Measurements from ENCODE around the gene VPS4B.
"Not testable (repeated sequence)": the region's sequence is repeated elsewhere in the genome, so short reads cannot be mapped to it uniquely, and the experiment has no call there.

The VPS4B gene

GRCh38 chr18:63367053-63367953 is 55.0 kb downstream of the VPS4B start, which contains the start of gene KDSR:
KDSR (minus strand) TSS chr18:63367206; CDS start chr18:63367118, 88 bp downstream.
- peak; percentile 98 to 99 for DNase-seq

- peak; percentile 24 to 47 for DNase-seq
Observed at GRCh38 chr18:63366213-63367052, 55.8 kb downstream of the VPS4B start.

DNA sequence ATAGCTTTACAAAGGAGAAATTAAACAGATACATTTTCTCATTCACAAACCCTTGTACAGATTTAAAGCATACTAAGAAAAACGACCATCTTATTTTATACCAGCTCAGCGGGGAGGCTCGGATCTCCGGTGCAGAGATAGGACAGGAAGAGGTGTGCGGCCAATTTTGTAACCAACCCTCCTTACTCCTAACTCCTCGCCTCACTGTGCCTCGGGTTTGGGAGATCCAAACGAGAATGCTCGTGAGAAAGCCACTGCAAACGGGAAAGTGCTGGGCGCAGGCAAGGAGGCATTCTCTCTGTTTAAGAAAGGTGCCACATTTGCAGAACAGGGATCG is 56.4 kb downstream of the VPS4B start:
- no peak for DNase-seq

DNA sequence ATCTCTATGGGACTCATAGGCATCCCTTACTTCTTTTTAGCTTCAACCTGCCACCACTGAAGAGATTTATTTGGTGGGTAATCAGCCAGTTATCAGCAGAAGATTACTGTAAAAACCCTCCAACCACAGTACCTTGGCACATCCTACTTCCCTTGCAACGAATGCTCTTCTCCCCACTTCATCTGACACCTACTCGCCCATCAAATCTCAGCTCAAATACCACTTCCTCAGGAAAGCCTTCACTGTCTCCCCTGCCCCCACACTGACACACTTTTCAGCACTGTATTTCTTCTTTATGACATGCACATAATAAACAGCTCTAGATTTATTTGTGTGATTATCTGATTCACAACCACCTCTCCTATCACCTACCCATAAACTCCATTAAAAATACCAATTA is 58.3 kb downstream of the VPS4B start:
- peak in 1 of 2 donors; percentile 13 for DNase-seq

DNA sequence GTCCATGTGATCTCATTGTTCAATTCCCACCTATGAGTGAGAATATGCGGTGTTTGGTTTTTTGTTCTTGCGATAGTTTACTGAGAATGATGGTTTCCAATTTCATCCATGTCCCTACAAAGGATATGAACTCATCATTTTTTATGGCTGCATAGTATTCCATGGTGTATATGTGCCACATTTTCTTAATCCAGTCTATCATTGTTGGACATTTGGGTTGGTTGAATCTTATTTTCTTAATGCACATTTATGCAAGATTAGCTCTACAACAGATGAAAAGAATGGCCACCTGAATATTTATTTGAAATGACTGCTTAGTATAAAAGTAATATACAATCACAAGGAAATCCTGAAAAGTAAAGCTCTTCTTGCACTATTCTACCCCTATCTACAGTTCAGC is 58.9 kb downstream of the VPS4B start:
- not testable (repeated sequence) for DNase-seq

DNA sequence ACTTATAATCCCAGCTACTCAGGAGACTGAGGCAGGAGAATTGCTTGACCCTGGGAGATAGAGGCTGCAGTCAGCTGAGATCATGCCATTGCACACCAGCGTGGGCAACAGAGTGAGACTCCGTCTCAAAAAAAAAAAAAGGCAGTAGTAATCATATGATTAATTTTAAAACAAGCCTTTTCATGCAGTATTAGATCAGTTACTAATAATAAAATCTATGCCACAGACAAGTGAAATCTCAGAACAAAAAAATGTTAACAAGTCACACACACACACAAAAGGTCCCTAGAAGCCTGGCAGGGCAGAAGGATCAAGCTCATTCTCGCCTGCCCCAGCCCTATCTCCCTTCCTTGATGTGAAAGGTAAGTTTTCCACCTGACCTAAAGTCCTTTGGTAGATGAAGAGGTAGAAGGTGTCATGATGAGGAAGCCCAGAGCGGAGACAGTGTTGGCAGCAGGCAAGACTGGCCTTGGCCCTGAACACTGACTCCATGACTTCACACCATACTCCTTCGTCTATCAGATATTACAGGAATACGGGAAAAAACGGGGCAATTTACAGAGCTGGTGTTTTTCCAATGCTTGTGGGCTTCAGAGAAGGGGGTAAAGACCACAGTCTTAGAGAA is 65.9 kb downstream of the VPS4B start:
- no peak for DNase-seq

DNA sequence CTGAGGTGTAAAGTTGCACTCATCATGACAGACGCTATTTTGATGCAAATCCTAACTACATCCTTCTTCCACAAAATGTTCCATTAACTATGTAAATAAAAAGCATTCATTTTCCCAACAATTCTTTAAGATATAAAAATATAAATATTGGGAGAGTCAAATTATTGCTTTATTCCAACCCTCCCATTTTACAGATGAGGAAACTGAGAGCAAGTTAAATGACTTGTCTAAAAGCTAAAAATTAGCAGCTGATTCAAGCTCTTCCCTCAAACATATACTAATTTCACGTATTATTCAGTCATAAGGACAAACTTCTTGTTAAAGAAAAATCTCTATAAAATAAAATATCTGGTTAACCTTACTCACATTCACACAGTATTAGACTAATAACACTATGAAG is 72.0 kb downstream of the VPS4B start:
- no peak for DNase-seq

DNA sequence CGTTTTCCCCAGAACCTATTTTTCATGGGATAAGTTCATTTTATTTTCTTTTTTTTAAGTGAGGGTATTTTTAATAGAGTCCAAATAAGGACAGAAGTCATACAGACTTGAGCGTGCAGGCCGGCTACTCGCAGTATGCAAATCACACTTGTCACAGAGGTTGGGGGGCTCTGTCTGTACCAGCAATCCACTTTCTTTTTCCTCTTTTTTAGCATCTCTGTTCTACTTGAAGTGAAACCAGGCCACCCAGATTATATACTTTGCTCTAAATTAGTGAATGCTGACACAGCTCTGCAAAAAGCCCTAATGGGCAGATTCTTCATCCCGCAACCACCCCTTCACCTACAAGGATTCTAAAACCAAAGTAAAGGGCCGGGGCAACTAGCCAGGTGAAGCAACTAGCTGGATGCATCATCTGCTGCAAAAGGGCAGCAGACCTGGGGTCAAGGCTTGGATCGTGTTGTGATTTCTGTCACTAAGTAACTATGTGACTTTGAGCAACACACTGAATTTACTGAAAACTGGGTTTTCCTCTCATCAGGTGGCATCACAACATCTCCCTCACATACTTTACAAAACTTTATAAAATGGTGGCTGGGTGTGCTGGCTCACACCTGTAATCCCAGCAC is 73.7 kb downstream of the VPS4B start:
- DNase-seq = no peak

DNA sequence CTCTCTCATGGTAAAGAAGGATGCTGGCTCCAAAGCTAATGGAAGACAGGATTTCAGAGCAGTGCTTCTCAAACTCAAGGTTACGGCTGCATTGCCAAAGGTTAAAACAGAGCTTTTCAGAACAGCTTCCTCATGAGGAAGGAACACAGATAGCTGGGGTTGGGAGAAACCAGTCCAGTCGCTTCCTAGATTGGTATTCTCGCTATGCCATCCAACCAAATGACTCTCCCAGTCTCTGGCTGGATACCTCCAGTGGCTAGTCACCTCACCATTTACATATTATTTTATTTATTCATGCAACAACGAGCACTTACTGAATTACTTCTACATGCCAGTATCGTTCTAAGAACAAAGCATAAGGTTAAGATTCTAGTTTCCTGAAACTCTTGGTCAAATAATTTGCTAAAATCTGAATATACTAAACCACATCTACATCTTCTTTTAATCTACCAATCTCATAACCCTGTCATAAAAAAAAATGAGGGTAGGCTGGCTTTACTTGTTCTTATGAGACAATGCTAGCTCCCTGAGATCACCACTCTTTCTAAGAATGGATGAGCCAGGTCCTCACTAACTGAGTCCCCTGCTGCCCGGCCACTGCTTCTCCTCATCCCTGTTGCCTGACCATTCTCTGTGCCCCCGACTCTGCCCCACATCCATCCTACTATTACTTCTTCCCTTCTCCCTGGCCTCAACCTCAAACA is 75.6 kb downstream of the VPS4B start:
- no peak for DNase-seq

GRCh38 chr18:63346031-63346430 is 76.2 kb downstream of the VPS4B start:
- no peak for DNase-seq

DNA sequence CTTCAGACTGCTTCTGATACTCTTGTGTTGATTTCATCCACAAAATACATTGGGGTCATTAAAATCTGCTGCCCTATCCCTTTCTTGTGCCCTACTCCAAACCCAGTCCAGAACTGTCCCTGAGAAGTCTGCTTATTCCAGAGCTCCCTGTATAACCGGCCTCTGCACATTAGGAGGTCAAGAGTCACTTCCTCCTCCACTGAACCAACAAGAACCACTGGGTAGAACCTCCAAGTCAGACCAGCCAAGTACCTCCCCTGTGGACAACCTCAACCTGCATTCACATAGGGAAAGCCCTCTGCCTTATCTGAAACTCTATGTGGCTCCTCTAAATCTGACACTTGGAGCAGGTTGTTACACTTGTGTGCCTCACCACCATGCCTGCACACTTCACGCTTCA is 77.4 kb downstream of the VPS4B start:
- DNase-seq = no peak

- no peak for DNase-seq
Observed at GRCh38 chr18:63344263-63344662, 78.0 kb downstream of the VPS4B start.

GRCh38 chr18:63342206-63342605 is 80.1 kb downstream of the VPS4B start:
- DNase-seq = peak in 1 of 2 donors; percentile 19

DNA sequence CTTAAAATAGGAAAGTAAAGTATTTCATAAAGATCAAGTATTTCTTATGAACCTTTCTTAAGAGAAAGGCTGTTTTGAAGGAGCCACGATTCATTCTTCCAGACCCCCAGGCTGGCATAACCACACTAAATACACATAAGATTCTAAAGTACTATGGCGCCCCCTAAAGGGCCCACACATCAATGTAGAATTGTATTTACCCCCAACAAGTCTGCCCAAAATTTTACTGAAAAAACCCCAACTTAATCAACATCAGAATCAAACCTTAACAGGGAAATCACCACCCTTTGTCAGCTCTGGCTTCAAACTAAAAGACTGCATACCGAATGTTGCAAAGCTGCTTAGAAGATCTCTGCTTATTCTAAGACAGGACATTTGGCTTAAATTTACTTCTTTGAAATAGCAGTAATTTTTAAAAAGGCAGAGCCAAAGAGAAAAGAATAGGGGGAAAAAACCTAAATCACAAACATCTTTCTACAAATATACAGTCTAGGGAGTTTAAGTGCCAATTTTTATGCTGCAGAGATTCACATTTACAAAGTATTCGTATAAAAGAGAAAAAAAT is 82.3 kb downstream of the VPS4B start:
- peak in 1 of 2 donors; percentile 31 for DNase-seq

Data from inflammatory macrophage (primary cell).